ENCODE results near the gene RABGAP1L. TPM values are rescaled to one million over a fixed set of nuclear protein-coding genes. Genes with fewer than 3 reads are reported as not detected.

Gene RABGAP1L
- total RNA-seq, 1 donor from 2014 or later, result 46.0 TPM

- H3K27me3 Mint-ChIP-seq (ENCODE audit: insufficient read depth, low read depth), result no peaks in the 10 kb centered on the region
These were observed 498.1 kb downstream of the RABGAP1L start for GRCh38 chr1:174657411-174657810.

GRCh38 chr1:174657893-174658292 lies 498.6 kb downstream of the RABGAP1L start:
- H3K27me3 Mint-ChIP-seq (ENCODE audit: insufficient read depth, low read depth), result no peaks in the 10 kb centered on the region
- peaks cover 10% of the 10 kb centered on the region for H3K4me1 Mint-ChIP-seq
- H3K36me3 Mint-ChIP-seq, result no peaks in the 10 kb centered on the region

More at GRCh38 chr1:174657411-174657810, 498.1 kb downstream of the RABGAP1L start:
- Histone ChIP-seq H3K9me3 (ENCODE audit: low read depth) (no peaks in the 10 kb centered on the region), H3K27me3 (no peaks in the 10 kb centered on the region), H3K4me3 (no peak overlapping the region), H2AFZ (replicated peaks) (no peak overlapping the region), H4K20me1 (ENCODE audit: low read depth) (no peaks in the 10 kb centered on the region), H3K9ac (no peak overlapping the region), H3F3A (ENCODE audit: low read depth) (no peaks in the 10 kb centered on the region), H3K36me3 (no peaks in the 10 kb centered on the region), H3K4me1 (peaks cover 10% of the 10 kb centered on the region), H3K27ac (no peak overlapping the region), H3K79me2 (ENCODE audit: low read depth) (no peaks in the 10 kb centered on the region), H3K4me2 (no peak overlapping the region)
- Mint-ChIP-seq H3K4me3 (no peak overlapping the region), H3K4me1 (peaks cover 14% of the 10 kb centered on the region), H3K36me3 (no peaks in the 10 kb centered on the region), H3K27ac (no peak overlapping the region), H3K9me3 (peaks cover 2% of the 10 kb centered on the region)
- TF ChIP-seq EZH2 (IDR thresholded peaks at IDR 0.05), result no peak
- TF ChIP-seq EZH2phosphoT487 (IDR thresholded peaks at IDR 0.05), result no peak
- no peak for TF ChIP-seq CTCF (IDR thresholded peaks at IDR 0.05)
- no peak for DNase-seq (ENCODE audit: low spot score)

GRCh38 chr1:174659823-174660222 lies 500.5 kb downstream of the RABGAP1L start:
- no peak for TF ChIP-seq CTCF (IDR thresholded peaks at IDR 0.05)
- no peak for TF ChIP-seq EZH2 (IDR thresholded peaks at IDR 0.05)
- no peak for TF ChIP-seq EZH2phosphoT487 (IDR thresholded peaks at IDR 0.05)
- peaks cover 2% of the 10 kb centered on the region for H3K27me3 Mint-ChIP-seq (ENCODE audit: insufficient read depth, low read depth)
- H3K9me3 Mint-ChIP-seq, result no peaks in the 10 kb centered on the region
- H3K27ac Mint-ChIP-seq, result no peak overlapping the region
- Histone ChIP-seq H3K4me1 (no peaks in the 10 kb centered on the region), H4K20me1 (ENCODE audit: low read depth) (no peaks in the 10 kb centered on the region), H3K27ac (no peak overlapping the region), H2AFZ (replicated peaks) (no peak overlapping the region), H3F3A (ENCODE audit: low read depth) (no peaks in the 10 kb centered on the region), H3K79me2 (ENCODE audit: low read depth) (no peaks in the 10 kb centered on the region), H3K9me3 (ENCODE audit: low read depth) (no peaks in the 10 kb centered on the region), H3K9ac (no peak overlapping the region), H3K27me3 (no peaks in the 10 kb centered on the region), H3K4me2 (no peak overlapping the region), H3K36me3 (no peaks in the 10 kb centered on the region), H3K4me3 (no peak overlapping the region)
- no peak overlapping the region for H3K4me3 Mint-ChIP-seq
- no peaks in the 10 kb centered on the region for H3K36me3 Mint-ChIP-seq
- H3K4me1 Mint-ChIP-seq, result no peaks in the 10 kb centered on the region
- no peak for DNase-seq (ENCODE audit: low spot score)

More at GRCh38 chr1:174657893-174658292, 498.6 kb downstream of the RABGAP1L start:
- Histone ChIP-seq H3K4me3 (no peak overlapping the region), H2AFZ (replicated peaks) (no peak overlapping the region), H3K4me1 (peaks cover 5% of the 10 kb centered on the region), H3K9ac (no peak overlapping the region), H3K27me3 (no peaks in the 10 kb centered on the region), H3K27ac (no peak overlapping the region), H3K9me3 (ENCODE audit: low read depth) (no peaks in the 10 kb centered on the region), H3K79me2 (ENCODE audit: low read depth) (no peaks in the 10 kb centered on the region), H3K36me3 (no peaks in the 10 kb centered on the region), H3K4me2 (no peak overlapping the region), H3F3A (ENCODE audit: low read depth) (no peaks in the 10 kb centered on the region), H4K20me1 (ENCODE audit: low read depth) (no peaks in the 10 kb centered on the region)
- H3K9me3 Mint-ChIP-seq, result no peaks in the 10 kb centered on the region
- H3K27ac Mint-ChIP-seq, result no peak overlapping the region
- DNase-seq (ENCODE audit: low spot score), result no peak
- no peak for TF ChIP-seq EZH2 (IDR thresholded peaks at IDR 0.05)
- no peak for TF ChIP-seq CTCF (IDR thresholded peaks at IDR 0.05)
- TF ChIP-seq EZH2phosphoT487 (IDR thresholded peaks at IDR 0.05), result no peak
- H3K4me3 Mint-ChIP-seq, result no peak overlapping the region
